HL-60 (cell line): ENCODE data around the gene DCDC2C.

Source experiments
- DNase-seq, 2 experiments: peaks; one replicate each; pipeline ENCODE4 v3.0.0-alpha.2; 2010 to 2020; ENCODE audit warnings: low read depth in 1 of 2, low spot score in 1 of 2
- H3K27ac ChIP-seq: fragments of 250-450 bp; sonication (Bioruptor Pico); replicated peaks from 2 replicates; pipeline ENCODE4 v1.5.1; 2020; ENCODE audit warnings: mild to moderate bottlenecking, moderate library complexity
- H3K27me3 ChIP-seq: fragments of 250-450 bp; sonication (Bioruptor Pico); 2 replicates; pipeline ENCODE4 v1.5.1; 2021; ENCODE audit warnings: mild to moderate bottlenecking, moderate library complexity; ENCODE audit not compliant: insufficient read depth, poor library complexity, severe bottlenecking
- H3K4me3 ChIP-seq: replicated peaks from 2 replicates; pipeline ENCODE4 v1.5.1; 2011; ENCODE audit warnings: mild to moderate bottlenecking, control low read depth, low read length; ENCODE audit not compliant: insufficient read depth
- GABPA ChIP-seq: IDR thresholded peaks from 2 replicates; pipeline ENCODE4 v1.6.1; 2012; ENCODE audit warnings: low read depth
- POLR2AphosphoS5 ChIP-seq: IDR thresholded peaks from 2 replicates; pipeline ENCODE4 v1.6.1; 2012; ENCODE audit warnings: low read depth
- REST ChIP-seq: IDR thresholded peaks from 2 replicates; pipeline ENCODE4 v1.6.1; 2012; ENCODE audit warnings: low read depth; ENCODE audit not compliant: insufficient replicate concordance
- SPI1 ChIP-seq: IDR thresholded peaks from 2 replicates; pipeline ENCODE4 v1.6.1; 2012; ENCODE audit warnings: low read depth, mild to moderate bottlenecking, borderline replicate concordance
- TF ChIP-seq, protein P1 (sequence below): IDR thresholded peaks from one replicate; pipeline ENCODE4 v1.5.1; 2011; ENCODE audit warnings: low read length, control low read depth, inconsistent platforms; ENCODE audit not compliant: insufficient read depth

The DCDC2C gene

DNA sequence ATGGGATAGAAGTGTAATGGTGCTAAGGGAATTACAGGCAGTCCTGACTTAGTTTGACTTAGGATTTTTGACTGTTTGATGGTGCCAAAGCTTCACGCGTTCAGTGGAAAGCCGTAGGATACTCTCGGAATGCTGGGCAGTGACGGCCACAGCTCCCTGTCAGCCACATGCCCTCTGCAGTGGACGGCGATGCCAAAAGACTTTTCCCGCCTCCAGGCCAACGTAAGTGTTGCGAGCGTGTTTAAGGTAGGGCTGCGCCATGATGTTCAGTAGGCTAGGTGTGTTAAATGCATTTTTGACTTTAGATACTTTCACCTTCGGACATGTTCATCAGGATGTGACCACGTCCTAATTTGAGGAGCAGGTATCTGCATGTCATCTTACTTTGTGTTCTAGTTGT is 63.4 kb downstream of the DCDC2C start:
- TF ChIP-seq SPI1 (no peak), GABPA (no peak), REST (no peak), POLR2AphosphoS5 (no peak)
- TF ChIP-seq, protein P1, sequence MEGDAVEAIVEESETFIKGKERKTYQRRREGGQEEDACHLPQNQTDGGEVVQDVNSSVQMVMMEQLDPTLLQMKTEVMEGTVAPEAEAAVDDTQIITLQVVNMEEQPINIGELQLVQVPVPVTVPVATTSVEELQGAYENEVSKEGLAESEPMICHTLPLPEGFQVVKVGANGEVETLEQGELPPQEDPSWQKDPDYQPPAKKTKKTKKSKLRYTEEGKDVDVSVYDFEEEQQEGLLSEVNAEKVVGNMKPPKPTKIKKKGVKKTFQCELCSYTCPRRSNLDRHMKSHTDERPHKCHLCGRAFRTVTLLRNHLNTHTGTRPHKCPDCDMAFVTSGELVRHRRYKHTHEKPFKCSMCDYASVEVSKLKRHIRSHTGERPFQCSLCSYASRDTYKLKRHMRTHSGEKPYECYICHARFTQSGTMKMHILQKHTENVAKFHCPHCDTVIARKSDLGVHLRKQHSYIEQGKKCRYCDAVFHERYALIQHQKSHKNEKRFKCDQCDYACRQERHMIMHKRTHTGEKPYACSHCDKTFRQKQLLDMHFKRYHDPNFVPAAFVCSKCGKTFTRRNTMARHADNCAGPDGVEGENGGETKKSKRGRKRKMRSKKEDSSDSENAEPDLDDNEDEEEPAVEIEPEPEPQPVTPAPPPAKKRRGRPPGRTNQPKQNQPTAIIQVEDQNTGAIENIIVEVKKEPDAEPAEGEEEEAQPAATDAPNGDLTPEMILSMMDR: no peak
- H3K27me3 ChIP-seq: no peaks in the 10 kb centered on the region
- no peak for DNase-seq
- H3K4me3 ChIP-seq: no peak overlapping the region
- no peak overlapping the region for H3K27ac ChIP-seq

- H3K27me3 ChIP-seq: no peaks in the 10 kb centered on the region
- H3K27ac ChIP-seq: no peak overlapping the region
These were observed 65.8 kb downstream of the DCDC2C start for GRCh38 chr2:3768960-3769765.

DNA sequence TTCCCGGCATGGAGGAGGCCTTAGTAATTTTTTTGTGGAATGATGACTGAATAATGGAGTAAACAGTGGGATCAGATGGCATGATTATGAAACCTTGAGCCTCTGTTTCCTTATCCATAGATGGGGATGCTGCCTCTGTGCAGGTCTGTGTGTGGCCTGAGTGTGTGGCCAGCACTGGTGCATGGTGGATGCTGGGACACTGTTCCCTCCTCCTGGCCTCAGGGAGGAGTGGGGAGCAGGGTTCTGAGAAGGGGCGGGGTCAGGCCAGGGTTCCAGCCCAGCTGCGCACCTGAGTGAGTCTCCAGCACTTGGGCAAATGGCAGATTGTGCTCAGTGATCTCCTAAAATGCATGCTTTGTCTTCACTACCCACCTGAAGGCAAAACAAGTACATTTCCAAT is 66.4 kb downstream of the DCDC2C start:
- H3K27ac ChIP-seq: no peak overlapping the region
- H3K27me3 ChIP-seq: no peaks in the 10 kb centered on the region
- no peak overlapping the region for H3K4me3 ChIP-seq
- DNase-seq: no peak
- TF ChIP-seq POLR2AphosphoS5: no peak
- no peak for TF ChIP-seq GABPA
- TF ChIP-seq, protein P1: no peak
- TF ChIP-seq REST: no peak
- no peak for TF ChIP-seq SPI1

More at GRCh38 chr2:3768960-3769765, 65.8 kb downstream of the DCDC2C start:
- no peak overlapping the region for H3K4me3 ChIP-seq
- TF ChIP-seq, protein P1: no peak
- TF ChIP-seq POLR2AphosphoS5 (no peak), GABPA (no peak), REST (no peak), SPI1 (no peak)
- DNase-seq: no peak
